ENCODE results near the gene FOXO3.

DNA sequence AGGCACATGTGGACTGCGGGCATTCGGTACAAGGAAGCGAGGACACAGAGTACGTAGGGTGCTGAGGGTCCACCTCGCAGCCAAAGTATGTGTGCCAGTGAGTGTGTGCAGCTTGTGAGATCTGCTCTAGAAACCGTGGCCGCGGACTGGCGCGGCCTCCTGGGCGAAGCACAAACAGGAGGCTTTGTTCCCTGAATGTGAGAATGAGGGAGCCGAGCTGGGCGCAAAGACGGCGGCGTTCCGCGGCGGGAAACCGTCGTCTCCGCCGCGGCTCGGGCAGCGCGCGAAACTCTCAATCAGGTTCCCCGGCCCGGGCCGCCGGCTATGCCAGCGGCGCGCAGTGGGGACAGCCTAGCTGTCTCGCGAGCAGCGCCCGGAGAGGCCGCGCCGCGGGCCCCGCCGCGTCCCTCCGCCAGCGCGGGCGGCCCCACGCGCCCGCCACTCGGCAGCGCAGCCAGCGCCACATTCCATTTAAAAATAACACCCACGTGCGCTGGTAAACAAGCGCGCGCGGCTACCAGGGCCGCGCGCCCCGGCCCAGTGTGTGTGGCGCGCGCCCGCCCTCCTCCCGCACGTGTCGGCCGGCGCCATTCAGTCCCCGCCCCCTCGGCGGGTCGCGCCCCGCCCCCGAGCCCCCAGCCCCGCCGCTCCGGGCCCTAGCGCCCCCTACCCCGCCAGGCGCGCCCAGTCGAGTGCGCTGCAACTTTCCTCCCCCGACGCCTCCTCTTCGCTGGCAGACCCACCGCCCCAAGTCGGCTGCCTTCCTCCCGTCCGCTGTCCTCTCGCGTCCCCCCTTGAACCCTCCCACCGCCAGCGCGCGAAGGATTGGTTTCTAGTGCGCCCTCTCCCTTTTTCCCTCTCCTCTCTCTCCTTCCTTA is 3.0 kb upstream of the FOXO3 start:
- TF ChIP-seq, protein P1, sequence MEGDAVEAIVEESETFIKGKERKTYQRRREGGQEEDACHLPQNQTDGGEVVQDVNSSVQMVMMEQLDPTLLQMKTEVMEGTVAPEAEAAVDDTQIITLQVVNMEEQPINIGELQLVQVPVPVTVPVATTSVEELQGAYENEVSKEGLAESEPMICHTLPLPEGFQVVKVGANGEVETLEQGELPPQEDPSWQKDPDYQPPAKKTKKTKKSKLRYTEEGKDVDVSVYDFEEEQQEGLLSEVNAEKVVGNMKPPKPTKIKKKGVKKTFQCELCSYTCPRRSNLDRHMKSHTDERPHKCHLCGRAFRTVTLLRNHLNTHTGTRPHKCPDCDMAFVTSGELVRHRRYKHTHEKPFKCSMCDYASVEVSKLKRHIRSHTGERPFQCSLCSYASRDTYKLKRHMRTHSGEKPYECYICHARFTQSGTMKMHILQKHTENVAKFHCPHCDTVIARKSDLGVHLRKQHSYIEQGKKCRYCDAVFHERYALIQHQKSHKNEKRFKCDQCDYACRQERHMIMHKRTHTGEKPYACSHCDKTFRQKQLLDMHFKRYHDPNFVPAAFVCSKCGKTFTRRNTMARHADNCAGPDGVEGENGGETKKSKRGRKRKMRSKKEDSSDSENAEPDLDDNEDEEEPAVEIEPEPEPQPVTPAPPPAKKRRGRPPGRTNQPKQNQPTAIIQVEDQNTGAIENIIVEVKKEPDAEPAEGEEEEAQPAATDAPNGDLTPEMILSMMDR (conservative IDR thresholded peaks at IDR 0.05 in 1 of 2, IDR thresholded peaks at IDR 0.05 in 1 of 2; ENCODE audit: extremely low read depth in 1 of 2, insufficient read depth in 1 of 2, low read depth in 1 of 2, low read length in 2 of 2), result no peak
- TF ChIP-seq EZH2 (IDR thresholded peaks at IDR 0.05; ENCODE audit: borderline replicate concordance, low read length), result no peak

Measured in mammary epithelial cell (primary cell).